GM23338 (cell line): Measurements from ENCODE around the gene SMIM5.

Source experiments
- CREB1 ChIP-seq: fragments of 250-450 bp; sonication (Bioruptor Pico); IDR thresholded peaks from 2 replicates; pipeline ENCODE4 v1.5.0; 2020; ENCODE audit warnings: low read depth, mild to moderate bottlenecking, moderate library complexity
- EZH2 ChIP-seq: fragments of 200-600 bp; sonication (generic); IDR thresholded peaks from one replicate; pipeline ENCODE4 v1.8.0; 2017; ENCODE audit warnings: antibody characterized with exemption, mild to moderate bottlenecking, low read depth; ENCODE audit not compliant: unreplicated experiment
- EZH2phosphoT487 ChIP-seq: fragments of 200-600 bp; sonication (generic); IDR thresholded peaks from one replicate; pipeline ENCODE4 v1.8.1; 2018; ENCODE audit warnings: antibody characterized with exemption; ENCODE audit not compliant: unreplicated experiment
- NANOG ChIP-seq: IDR thresholded peaks from 2 replicates; pipeline ENCODE4 v1.6.1; 2016; ENCODE audit warnings: antibody characterized with exemption, borderline replicate concordance
- POLR2AphosphoS5 ChIP-seq: IDR thresholded peaks from 2 replicates; pipeline ENCODE4 v1.6.1; 2016; ENCODE audit warnings: antibody characterized with exemption, low read depth
- STAT1 ChIP-seq: IDR thresholded peaks from one replicate; pipeline ENCODE4 v1.6.1; 2016; ENCODE audit warnings: antibody characterized with exemption; ENCODE audit not compliant: unreplicated experiment
- ZNF114 ChIP-seq: fragments of 250-450 bp; sonication (Bioruptor Pico); IDR thresholded peaks from 2 replicates; pipeline ENCODE4 v1.5.0; 2020; ENCODE audit warnings: mild to moderate bottlenecking, moderate library complexity
- TF ChIP-seq, protein P1 (sequence below), 2 experiments: fragments of 200-600 bp in 1 of 2; sonication (generic) in 1 of 2; conservative IDR thresholded peaks; 2 replicates each; pipeline versions ENCODE4 v1.5.1 to v1.6.1; 2016 to 2017; ENCODE audit warnings: antibody characterized with exemption in 2 of 2, low read depth in 2 of 2, mild to moderate bottlenecking in 2 of 2, moderate library complexity in 1 of 2
- TF ChIP-seq, protein P2 (sequence below): IDR thresholded peaks from one replicate; pipeline ENCODE4 v1.6.1; 2018; ENCODE audit warnings: antibody characterized with exemption; ENCODE audit not compliant: unreplicated experiment
- TF ChIP-seq, protein P3 (sequence below): fragments of 250-450 bp; sonication (Bioruptor Pico); IDR thresholded peaks from 2 replicates; pipeline ENCODE4 v1.5.0; 2020; ENCODE audit warnings: mild to moderate bottlenecking, moderate library complexity

DNA sequence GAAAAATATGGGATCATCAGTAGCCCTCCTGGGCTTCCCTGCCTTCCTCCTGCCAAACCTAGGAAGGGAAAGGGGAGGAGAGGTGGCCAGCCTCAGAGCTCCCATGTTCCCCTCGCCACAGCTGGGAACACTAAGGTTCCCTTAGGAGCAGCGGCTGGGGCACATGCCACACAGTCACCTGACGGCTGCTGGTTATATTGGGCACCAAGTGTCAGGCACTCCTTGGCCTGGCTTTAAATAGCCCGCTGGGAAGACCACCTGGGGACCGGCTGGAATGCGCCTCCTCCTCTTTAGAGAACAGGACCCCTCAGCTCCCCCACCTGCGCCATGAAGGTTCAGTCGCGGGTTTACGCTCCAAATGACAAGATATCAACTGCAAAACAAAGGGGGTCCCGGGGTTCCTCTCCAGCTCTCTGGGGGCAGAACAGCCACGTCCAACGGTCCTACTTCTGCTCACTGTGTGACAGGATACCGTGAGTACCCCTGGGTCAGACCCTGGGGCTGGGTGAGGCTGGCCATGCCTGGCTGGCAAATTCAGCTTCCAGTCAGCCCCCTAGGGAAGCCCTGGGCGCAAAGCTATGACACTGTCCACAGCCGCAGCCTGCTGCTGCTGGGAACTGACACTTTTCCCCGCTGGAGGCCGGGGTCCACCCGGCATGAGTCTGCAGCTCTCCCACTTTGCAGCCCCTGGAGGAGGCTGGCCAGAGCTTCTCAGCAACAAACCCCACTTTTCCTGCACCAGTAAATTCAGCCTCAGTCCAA lies 3.3 kb downstream of the SMIM5 start:
- no peak for TF ChIP-seq POLR2AphosphoS5
- TF ChIP-seq, protein P1, sequence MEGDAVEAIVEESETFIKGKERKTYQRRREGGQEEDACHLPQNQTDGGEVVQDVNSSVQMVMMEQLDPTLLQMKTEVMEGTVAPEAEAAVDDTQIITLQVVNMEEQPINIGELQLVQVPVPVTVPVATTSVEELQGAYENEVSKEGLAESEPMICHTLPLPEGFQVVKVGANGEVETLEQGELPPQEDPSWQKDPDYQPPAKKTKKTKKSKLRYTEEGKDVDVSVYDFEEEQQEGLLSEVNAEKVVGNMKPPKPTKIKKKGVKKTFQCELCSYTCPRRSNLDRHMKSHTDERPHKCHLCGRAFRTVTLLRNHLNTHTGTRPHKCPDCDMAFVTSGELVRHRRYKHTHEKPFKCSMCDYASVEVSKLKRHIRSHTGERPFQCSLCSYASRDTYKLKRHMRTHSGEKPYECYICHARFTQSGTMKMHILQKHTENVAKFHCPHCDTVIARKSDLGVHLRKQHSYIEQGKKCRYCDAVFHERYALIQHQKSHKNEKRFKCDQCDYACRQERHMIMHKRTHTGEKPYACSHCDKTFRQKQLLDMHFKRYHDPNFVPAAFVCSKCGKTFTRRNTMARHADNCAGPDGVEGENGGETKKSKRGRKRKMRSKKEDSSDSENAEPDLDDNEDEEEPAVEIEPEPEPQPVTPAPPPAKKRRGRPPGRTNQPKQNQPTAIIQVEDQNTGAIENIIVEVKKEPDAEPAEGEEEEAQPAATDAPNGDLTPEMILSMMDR (conservative IDR thresholded peaks at IDR 0.05; ENCODE audit: low read depth in 2 of 2): no peak
- TF ChIP-seq STAT1: no peak
- no peak for TF ChIP-seq EZH2
- TF ChIP-seq, protein P2, sequence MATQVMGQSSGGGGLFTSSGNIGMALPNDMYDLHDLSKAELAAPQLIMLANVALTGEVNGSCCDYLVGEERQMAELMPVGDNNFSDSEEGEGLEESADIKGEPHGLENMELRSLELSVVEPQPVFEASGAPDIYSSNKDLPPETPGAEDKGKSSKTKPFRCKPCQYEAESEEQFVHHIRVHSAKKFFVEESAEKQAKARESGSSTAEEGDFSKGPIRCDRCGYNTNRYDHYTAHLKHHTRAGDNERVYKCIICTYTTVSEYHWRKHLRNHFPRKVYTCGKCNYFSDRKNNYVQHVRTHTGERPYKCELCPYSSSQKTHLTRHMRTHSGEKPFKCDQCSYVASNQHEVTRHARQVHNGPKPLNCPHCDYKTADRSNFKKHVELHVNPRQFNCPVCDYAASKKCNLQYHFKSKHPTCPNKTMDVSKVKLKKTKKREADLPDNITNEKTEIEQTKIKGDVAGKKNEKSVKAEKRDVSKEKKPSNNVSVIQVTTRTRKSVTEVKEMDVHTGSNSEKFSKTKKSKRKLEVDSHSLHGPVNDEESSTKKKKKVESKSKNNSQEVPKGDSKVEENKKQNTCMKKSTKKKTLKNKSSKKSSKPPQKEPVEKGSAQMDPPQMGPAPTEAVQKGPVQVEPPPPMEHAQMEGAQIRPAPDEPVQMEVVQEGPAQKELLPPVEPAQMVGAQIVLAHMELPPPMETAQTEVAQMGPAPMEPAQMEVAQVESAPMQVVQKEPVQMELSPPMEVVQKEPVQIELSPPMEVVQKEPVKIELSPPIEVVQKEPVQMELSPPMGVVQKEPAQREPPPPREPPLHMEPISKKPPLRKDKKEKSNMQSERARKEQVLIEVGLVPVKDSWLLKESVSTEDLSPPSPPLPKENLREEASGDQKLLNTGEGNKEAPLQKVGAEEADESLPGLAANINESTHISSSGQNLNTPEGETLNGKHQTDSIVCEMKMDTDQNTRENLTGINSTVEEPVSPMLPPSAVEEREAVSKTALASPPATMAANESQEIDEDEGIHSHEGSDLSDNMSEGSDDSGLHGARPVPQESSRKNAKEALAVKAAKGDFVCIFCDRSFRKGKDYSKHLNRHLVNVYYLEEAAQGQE: no peak
- no peak for TF ChIP-seq ZNF114 (CRISPR knock-in tag)
- no peak for TF ChIP-seq EZH2phosphoT487
- TF ChIP-seq CREB1: no peak
- TF ChIP-seq, protein P3, sequence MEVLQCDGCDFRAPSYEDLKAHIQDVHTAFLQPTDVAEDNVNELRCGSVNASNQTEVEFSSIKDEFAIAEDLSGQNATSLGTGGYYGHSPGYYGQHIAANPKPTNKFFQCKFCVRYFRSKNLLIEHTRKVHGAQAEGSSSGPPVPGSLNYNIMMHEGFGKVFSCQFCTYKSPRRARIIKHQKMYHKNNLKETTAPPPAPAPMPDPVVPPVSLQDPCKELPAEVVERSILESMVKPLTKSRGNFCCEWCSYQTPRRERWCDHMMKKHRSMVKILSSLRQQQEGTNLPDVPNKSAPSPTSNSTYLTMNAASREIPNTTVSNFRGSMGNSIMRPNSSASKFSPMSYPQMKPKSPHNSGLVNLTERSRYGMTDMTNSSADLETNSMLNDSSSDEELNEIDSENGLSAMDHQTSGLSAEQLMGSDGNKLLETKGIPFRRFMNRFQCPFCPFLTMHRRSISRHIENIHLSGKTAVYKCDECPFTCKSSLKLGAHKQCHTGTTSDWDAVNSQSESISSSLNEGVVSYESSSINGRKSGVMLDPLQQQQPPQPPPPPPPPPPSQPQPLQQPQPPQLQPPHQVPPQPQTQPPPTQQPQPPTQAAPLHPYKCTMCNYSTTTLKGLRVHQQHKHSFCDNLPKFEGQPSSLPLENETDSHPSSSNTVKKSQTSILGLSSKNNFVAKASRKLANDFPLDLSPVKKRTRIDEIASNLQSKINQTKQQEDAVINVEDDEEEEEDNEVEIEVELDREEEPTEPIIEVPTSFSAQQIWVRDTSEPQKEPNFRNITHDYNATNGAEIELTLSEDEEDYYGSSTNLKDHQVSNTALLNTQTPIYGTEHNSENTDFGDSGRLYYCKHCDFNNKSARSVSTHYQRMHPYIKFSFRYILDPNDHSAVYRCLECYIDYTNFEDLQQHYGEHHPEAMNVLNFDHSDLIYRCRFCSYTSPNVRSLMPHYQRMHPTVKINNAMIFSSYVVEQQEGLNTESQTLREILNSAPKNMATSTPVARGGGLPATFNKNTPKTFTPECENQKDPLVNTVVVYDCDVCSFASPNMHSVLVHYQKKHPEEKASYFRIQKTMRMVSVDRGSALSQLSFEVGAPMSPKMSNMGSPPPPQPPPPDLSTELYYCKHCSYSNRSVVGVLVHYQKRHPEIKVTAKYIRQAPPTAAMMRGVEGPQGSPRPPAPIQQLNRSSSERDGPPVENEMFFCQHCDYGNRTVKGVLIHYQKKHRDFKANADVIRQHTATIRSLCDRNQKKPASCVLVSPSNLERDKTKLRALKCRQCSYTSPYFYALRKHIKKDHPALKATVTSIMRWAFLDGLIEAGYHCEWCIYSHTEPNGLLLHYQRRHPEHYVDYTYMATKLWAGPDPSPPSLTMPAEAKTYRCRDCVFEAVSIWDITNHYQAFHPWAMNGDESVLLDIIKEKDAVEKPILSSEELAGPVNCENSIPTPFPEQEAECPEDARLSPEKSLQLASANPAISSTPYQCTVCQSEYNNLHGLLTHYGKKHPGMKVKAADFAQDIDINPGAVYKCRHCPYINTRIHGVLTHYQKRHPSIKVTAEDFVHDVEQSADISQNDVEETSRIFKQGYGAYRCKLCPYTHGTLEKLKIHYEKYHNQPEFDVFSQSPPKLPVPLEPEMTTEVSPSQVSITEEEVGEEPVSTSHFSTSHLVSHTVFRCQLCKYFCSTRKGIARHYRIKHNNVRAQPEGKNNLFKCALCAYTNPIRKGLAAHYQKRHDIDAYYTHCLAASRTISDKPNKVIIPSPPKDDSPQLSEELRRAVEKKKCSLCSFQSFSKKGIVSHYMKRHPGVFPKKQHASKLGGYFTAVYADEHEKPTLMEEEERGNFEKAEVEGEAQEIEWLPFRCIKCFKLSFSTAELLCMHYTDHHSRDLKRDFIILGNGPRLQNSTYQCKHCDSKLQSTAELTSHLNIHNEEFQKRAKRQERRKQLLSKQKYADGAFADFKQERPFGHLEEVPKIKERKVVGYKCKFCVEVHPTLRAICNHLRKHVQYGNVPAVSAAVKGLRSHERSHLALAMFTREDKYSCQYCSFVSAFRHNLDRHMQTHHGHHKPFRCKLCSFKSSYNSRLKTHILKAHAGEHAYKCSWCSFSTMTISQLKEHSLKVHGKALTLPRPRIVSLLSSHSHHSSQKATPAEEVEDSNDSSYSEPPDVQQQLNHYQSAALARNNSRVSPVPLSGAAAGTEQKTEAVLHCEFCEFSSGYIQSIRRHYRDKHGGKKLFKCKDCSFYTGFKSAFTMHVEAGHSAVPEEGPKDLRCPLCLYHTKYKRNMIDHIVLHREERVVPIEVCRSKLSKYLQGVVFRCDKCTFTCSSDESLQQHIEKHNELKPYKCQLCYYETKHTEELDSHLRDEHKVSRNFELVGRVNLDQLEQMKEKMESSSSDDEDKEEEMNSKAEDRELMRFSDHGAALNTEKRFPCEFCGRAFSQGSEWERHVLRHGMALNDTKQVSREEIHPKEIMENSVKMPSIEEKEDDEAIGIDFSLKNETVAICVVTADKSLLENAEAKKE: no peak
- no peak for TF ChIP-seq NANOG
